Panc1 (cell line): Measurements from ENCODE around the gene TFEB.

Experiments
- POLR2AphosphoS5 ChIP-seq: IDR thresholded peaks from 2 replicates; pipeline ENCODE4 v1.6.1; 2012; ENCODE audit warnings: mild to moderate bottlenecking, low read depth, low read length, moderate library complexity
- SIN3A ChIP-seq: IDR thresholded peaks from 2 replicates; pipeline ENCODE4 v1.6.1; 2012; ENCODE audit warnings: low read depth, mild to moderate bottlenecking, low read length, moderate library complexity, borderline replicate concordance; ENCODE audit not compliant: insufficient read depth
- TF ChIP-seq, protein P1 (sequence below): fragments of 450-650 bp; IDR thresholded peaks from 2 replicates; pipeline ENCODE4 v1.5.1; 2017; ENCODE audit warnings: mild to moderate bottlenecking

DNA sequence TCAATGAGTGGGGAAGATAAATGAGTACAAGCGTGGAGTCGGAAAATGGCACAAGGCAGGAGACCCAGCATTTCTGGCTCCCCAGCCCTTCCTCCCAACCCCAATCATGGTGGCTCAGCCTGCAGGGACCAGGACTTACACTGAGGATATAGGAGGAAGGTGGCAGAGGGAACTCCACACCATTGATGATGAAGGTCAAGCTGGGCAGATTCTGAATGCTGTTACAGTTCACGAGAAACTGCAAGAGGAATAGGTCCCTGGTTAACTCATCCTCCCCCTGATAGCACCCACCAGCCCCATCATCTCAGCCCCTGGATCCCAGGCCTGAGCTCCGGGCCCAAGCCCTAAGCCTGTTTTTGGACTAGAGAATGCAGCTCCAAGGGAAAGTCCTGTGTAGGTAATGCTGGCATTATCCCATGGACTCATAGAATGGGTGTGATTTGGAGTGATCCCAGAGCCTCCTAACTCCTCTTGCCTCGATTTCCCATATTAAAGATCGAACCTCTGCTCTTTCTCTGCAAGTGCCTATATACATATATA is 2.3 kb upstream of the TFEB start:
- TF ChIP-seq, protein P1, sequence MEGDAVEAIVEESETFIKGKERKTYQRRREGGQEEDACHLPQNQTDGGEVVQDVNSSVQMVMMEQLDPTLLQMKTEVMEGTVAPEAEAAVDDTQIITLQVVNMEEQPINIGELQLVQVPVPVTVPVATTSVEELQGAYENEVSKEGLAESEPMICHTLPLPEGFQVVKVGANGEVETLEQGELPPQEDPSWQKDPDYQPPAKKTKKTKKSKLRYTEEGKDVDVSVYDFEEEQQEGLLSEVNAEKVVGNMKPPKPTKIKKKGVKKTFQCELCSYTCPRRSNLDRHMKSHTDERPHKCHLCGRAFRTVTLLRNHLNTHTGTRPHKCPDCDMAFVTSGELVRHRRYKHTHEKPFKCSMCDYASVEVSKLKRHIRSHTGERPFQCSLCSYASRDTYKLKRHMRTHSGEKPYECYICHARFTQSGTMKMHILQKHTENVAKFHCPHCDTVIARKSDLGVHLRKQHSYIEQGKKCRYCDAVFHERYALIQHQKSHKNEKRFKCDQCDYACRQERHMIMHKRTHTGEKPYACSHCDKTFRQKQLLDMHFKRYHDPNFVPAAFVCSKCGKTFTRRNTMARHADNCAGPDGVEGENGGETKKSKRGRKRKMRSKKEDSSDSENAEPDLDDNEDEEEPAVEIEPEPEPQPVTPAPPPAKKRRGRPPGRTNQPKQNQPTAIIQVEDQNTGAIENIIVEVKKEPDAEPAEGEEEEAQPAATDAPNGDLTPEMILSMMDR, result no peak
- no peak for TF ChIP-seq POLR2AphosphoS5
- no peak for TF ChIP-seq SIN3A
